GM19372 (cell line): Measurements from ENCODE around the gene OR2T5.
A peak's percentile ranks its signal among the peaks of the same experiment; 100 is the strongest.
"Not testable (repeated sequence)": the region's sequence is repeated elsewhere in the genome, so short reads cannot be mapped to it uniquely, and the experiment has no call there.

Experiments used
- ATAC-seq: cut with Tn5 transposase; IDR thresholded peaks from one replicate; pipeline ENCODE4 v1.9.1; 2021; ENCODE audit warnings: mild to moderate bottlenecking, low read depth, moderate library complexity; ENCODE audit not compliant: unreplicated experiment

Gene OR2T5

GRCh38 chr1:248488289-248488688 is at the start of gene OR2T5:
Gene OR2T5 (plus strand): TSS chr1:248488589. CDS start chr1:248488589, 0 bp downstream.
- not testable (repeated sequence) for ATAC-seq

- ATAC-seq, result not testable (repeated sequence)
Observed at GRCh38 chr1:248438668-248439067, 49.7 kb upstream of the OR2T5 start.

GRCh38 chr1:248439283-248439682 is 49.1 kb upstream of the OR2T5 start:
- not testable (repeated sequence) for ATAC-seq

GRCh38 chr1:248442500-248443277 is 45.7 kb upstream of the OR2T5 start:
- ATAC-seq, result not testable (repeated sequence)

GRCh38 chr1:248444603-248445002 is 43.8 kb upstream of the OR2T5 start:
- not testable (repeated sequence) for ATAC-seq

GRCh38 chr1:248445399-248445798 is 43.0 kb upstream of the OR2T5 start, which contains the start of gene OR2T2:
Gene OR2T2 (plus strand): TSS chr1:248445637. CDS start chr1:248452798, 7,161 bp downstream.
- not testable (repeated sequence) for ATAC-seq

GRCh38 chr1:248448409-248449074 is 39.8 kb upstream of the OR2T5 start:
- ATAC-seq, result peak; percentile 52

- not testable (repeated sequence) for ATAC-seq
Observed at GRCh38 chr1:248449821-248450465, 38.4 kb upstream of the OR2T5 start.

- ATAC-seq, result peak; percentile 56
Observed at GRCh38 chr1:248450466-248451145, 37.8 kb upstream of the OR2T5 start.

GRCh38 chr1:248453619-248454018 is 34.8 kb upstream of the OR2T5 start:
- ATAC-seq, result not testable (repeated sequence)

- not testable (repeated sequence) for ATAC-seq
Observed at GRCh38 chr1:248455045-248455444, 33.3 kb upstream of the OR2T5 start.

- not testable (repeated sequence) for ATAC-seq
Observed at GRCh38 chr1:248456635-248457034, 31.8 kb upstream of the OR2T5 start.

GRCh38 chr1:248459117-248459516 is 29.3 kb upstream of the OR2T5 start:
- not testable (repeated sequence) for ATAC-seq

- no peak for ATAC-seq
Observed at GRCh38 chr1:248471154-248471553, 17.2 kb upstream of the OR2T5 start.

GRCh38 chr1:248472111-248472510 is 16.3 kb upstream of the OR2T5 start:
- not testable (repeated sequence) for ATAC-seq

- not testable (repeated sequence) for ATAC-seq
Observed at GRCh38 chr1:248473051-248473450, 15.3 kb upstream of the OR2T5 start, which contains the start of gene OR2T3. Gene OR2T3 (plus strand): TSS chr1:248473351. CDS start chr1:248473351, 0 bp downstream.

- ATAC-seq, result not testable (repeated sequence)
Observed at GRCh38 chr1:248475660-248476059, 12.7 kb upstream of the OR2T5 start.

GRCh38 chr1:248481686-248482579 is 6.5 kb upstream of the OR2T5 start:
- ATAC-seq, result peak; percentile 74

GRCh38 chr1:248496661-248497060 is 8.3 kb downstream of the OR2T5 start:
- ATAC-seq, result not testable (repeated sequence)
